HCT116 (cell line): ENCODE results near the gene IKZF3. TPM values are rescaled to one million over a fixed set of nuclear protein-coding genes. Genes with fewer than 3 reads are reported as not detected.

Experiments used
- ATAC-seq: fragments of 200-7000 bp; cut with Tn5 transposase; 2 replicates; pipeline ENCODE4 v1.9.1; 2020; ENCODE audit warnings: mild to moderate bottlenecking, moderate library complexity
- BruUV-seq: library from RNA; stranded (reverse); fragments of 400-500 nt; replicated peaks from 2 replicates; lab custom pipeline; 2021; lab: Mats Ljungman, UMichigan
- CTCF ChIA-PET: fragments of 300-600 bp; sonication (Branson Sonifier 250); formaldehyde crosslinking; loops from one replicate; lab custom pipeline; 2021; ENCODE audit warnings: antibody characterized with exemption; lab: Charles Lee
- POLR2A ChIA-PET: fragments of 300-600, 350-600 bp; sonication (Branson Sonifier 250); formaldehyde crosslinking; loops from one replicate; lab custom pipeline; 2021; ENCODE audit warnings: antibody characterized with exemption; lab: Charles Lee
- RAD21 ChIA-PET, 2 experiments: fragments of 300-600 bp; sonication (Branson Sonifier 250); formaldehyde crosslinking; loops; one replicate each; lab custom pipeline; 2023; ENCODE audit warnings: low total read pairs in 2 of 2; ENCODE audit not compliant: uncharacterized antibody in 2 of 2, unreplicated experiment in 2 of 2, low non-redundant PET in 1 of 2; lab: Charles Lee
- DNase-seq: peaks from one replicate; pipeline ENCODE4 v3.0.0-alpha.2; 2010; ENCODE audit warnings: low read depth, low spot score
- H2AFZ ChIP-seq: fragments of 200-600 bp; shearing (Covaris generic), sonication (generic); 2 replicates; pipeline ENCODE4 v1.6.1; 2017; ENCODE audit warnings: low read depth, mixed run types, mixed read lengths, antibody characterized with exemption, low read length; ENCODE audit not compliant: poor library complexity, severe bottlenecking
- H3K27ac ChIP-seq: 2 replicates; pipeline ENCODE4 v1.5.1; 2012; ENCODE audit warnings: low read depth, low read length
- H3K27me3 ChIP-seq: fragments of 200-600 bp; sonication (generic); 2 replicates; pipeline ENCODE4 v1.6.1; 2016; ENCODE audit warnings: mixed run types, low read length, mixed read lengths; ENCODE audit not compliant: insufficient read depth
- H3K36me3 ChIP-seq, 2 experiments: fragments of 200-500 bp in 1 of 2; fragments of 200-600 bp in 1 of 2; sonication (Bioruptor generic) in 1 of 2; sonication (generic) in 1 of 2; 2 replicates each; pipeline versions ENCODE4 v1.5.1 to v1.6.1; 2014 to 2016; ENCODE audit warnings: low read length in 2 of 2, inconsistent platforms in 1 of 2, mixed read lengths in 1 of 2, mixed run types in 1 of 2; ENCODE audit not compliant: insufficient read depth in 2 of 2, control insufficient read depth in 1 of 2
- H3K4me1 ChIP-seq, 2 experiments: fragments of 200-600 bp in 1 of 2; sonication (generic) in 1 of 2; 2 replicates each; pipeline versions ENCODE4 v1.5.1 to v1.6.1; 2012 to 2017; ENCODE audit warnings: low read length in 2 of 2, inconsistent platforms in 1 of 2, mild to moderate bottlenecking in 1 of 2, mixed read lengths in 1 of 2, mixed run types in 1 of 2, moderate library complexity in 1 of 2; ENCODE audit not compliant: insufficient read depth in 2 of 2, control insufficient read depth in 1 of 2
- H3K4me2 ChIP-seq: fragments of 200-600 bp; sonication (generic); 2 replicates; pipeline ENCODE4 v1.6.1; 2017; ENCODE audit warnings: mixed run types, low read length, mixed read lengths
- H3K4me3 ChIP-seq, 2 experiments: fragments of 200-600 bp in 1 of 2; sonication (generic) in 1 of 2; replicated peaks in 1 of 2; 2 replicates each; pipeline ENCODE4 v1.5.1; 2011 to 2016; ENCODE audit warnings: low read length in 2 of 2, control low read depth in 1 of 2, low read depth in 1 of 2, mild to moderate bottlenecking in 1 of 2, mixed read lengths in 1 of 2, mixed run types in 1 of 2
- H3K79me2 ChIP-seq: fragments of 200-600 bp; sonication (generic); 2 replicates; pipeline ENCODE4 v1.6.1; 2017; ENCODE audit warnings: mild to moderate bottlenecking, mixed run types, low read length, moderate library complexity, mixed read lengths; ENCODE audit not compliant: insufficient read depth
- H3K9ac ChIP-seq: fragments of 200-600 bp; sonication (generic); 2 replicates; pipeline ENCODE4 v1.6.1; 2016; ENCODE audit warnings: low read length, mixed read lengths
- H3K9me2 ChIP-seq: fragments of 200-600 bp; sonication (generic), shearing (Covaris generic); 2 replicates; pipeline ENCODE4 v1.6.1; 2017; ENCODE audit warnings: mixed run types, mild to moderate bottlenecking, moderate library complexity; ENCODE audit not compliant: insufficient read depth
- H3K9me3 ChIP-seq, 2 experiments: fragments of 200-500 bp in 1 of 2; fragments of 200-600 bp in 1 of 2; sonication (Bioruptor generic) in 1 of 2; sonication (generic) in 1 of 2; 2 replicates each; pipeline ENCODE4 v1.6.1; 2014 to 2017; ENCODE audit warnings: low read length in 2 of 2, mixed read lengths in 2 of 2, inconsistent platforms in 1 of 2, low read depth in 1 of 2, mild to moderate bottlenecking in 1 of 2, mixed run types in 1 of 2, moderate library complexity in 1 of 2; ENCODE audit not compliant: control insufficient read depth in 1 of 2, insufficient read depth in 1 of 2
- H4K20me1 ChIP-seq: fragments of 200-600 bp; sonication (generic), shearing (Covaris generic); 2 replicates; pipeline ENCODE4 v1.6.1; 2017; ENCODE audit warnings: mixed run types, mild to moderate bottlenecking, moderate library complexity; ENCODE audit not compliant: insufficient read depth
- CBX3 ChIP-seq: IDR thresholded peaks from 2 replicates; pipeline ENCODE4 v1.6.1; 2012; ENCODE audit warnings: low read depth
- CTCF ChIP-seq, 3 experiments: fragments of 200-600 bp in 1 of 3; sonication (generic) in 1 of 3; IDR thresholded peaks in 2 of 3; conservative IDR thresholded peaks in 1 of 3; 2 replicates each; pipeline ENCODE4 v1.5.1; 2012 to 2017; ENCODE audit warnings: low read depth in 2 of 3, low read length in 2 of 3, antibody characterized with exemption in 1 of 3, borderline replicate concordance in 1 of 3, control low read depth in 1 of 3, mild to moderate bottlenecking in 1 of 3, mixed read lengths in 1 of 3, mixed run types in 1 of 3, moderate library complexity in 1 of 3; ENCODE audit not compliant: insufficient read depth in 1 of 3
- ELF1 ChIP-seq: IDR thresholded peaks from 2 replicates; pipeline ENCODE4 v1.6.1; 2012; ENCODE audit warnings: low read depth, borderline replicate concordance
- EZH2phosphoT487 ChIP-seq: fragments of 200-600 bp; IDR thresholded peaks from 2 replicates; pipeline ENCODE4 v1.6.1; 2018; ENCODE audit warnings: antibody characterized with exemption, borderline replicate concordance
- POLR2A ChIP-seq: IDR thresholded peaks from 2 replicates; pipeline ENCODE4 v1.7.0; 2011; ENCODE audit warnings: borderline replicate concordance; ENCODE audit not compliant: insufficient read depth, insufficient read length; ENCODE audit errors: extremely low read depth
- RAD21 ChIP-seq: IDR thresholded peaks from 2 replicates; pipeline ENCODE4 v1.6.1; 2012; ENCODE audit warnings: low read depth, mild to moderate bottlenecking
- ZBTB33 ChIP-seq: IDR thresholded peaks from 2 replicates; pipeline ENCODE4 v1.6.1; 2011; ENCODE audit warnings: mild to moderate bottlenecking, low read length, moderate library complexity; ENCODE audit not compliant: insufficient replicate concordance; ENCODE audit errors: extremely low read depth
- ZNF274 ChIP-seq: fragments of 200-500 bp; sonication (Bioruptor generic); IDR thresholded peaks from 2 replicates; pipeline ENCODE4 v1.6.1; 2014; ENCODE audit warnings: mild to moderate bottlenecking, low read depth, low read length, inconsistent platforms
- intact Hi-C: fragments of 100-400 bp; cut with micrococcal nuclease; formaldehyde crosslinking; loops from 2 replicates; pipeline ENCODE4 v1.10.0; 2022
- total RNA-seq: library from RNA; stranded (reverse); gene quantifications from one replicate; pipeline ENCODE4 v1.2.1, GENCODE V29; 2021; ENCODE audit not compliant: unreplicated experiment

The IKZF3 gene
- total RNA-seq, 1 experiment from 2014 or later: 0.30 TPM

- Histone ChIP-seq H3K9ac (no peak overlapping the region), H3K9me3 (no peaks in the 10 kb centered on the region), H3K4me1 (peaks cover 6 to 33% of the 10 kb centered on the region in 2 experiments; a peak in 3 of 4 replicates), H3K79me2 (peaks cover 10% of the 10 kb centered on the region; the same call in 1 of the 2 replicates), H3K27me3 (no peaks in the 10 kb centered on the region), H4K20me1 (no peaks in the 10 kb centered on the region), H3K4me3 (no peak overlapping the region), H3K36me3 (peaks cover 3 to 22% of the 10 kb centered on the region in 2 experiments; a peak in 2 of 4 replicates), H3K9me2 (no peaks in the 10 kb centered on the region), H3K27ac (no peak overlapping the region), H3K4me2 (no peak overlapping the region), H2AFZ (no peak overlapping the region)
- POLR2A ChIA-PET: no interaction called here
- RAD21 ChIA-PET: no interaction called here
- TF ChIP-seq ZBTB33 (no peak), POLR2A (no peak), ZNF274 (no peak), CBX3 (no peak), RAD21 (no peak), CTCF (IDR thresholded peaks at IDR 0.05 in 2 of 3, conservative IDR thresholded peaks at IDR 0.05 in 1 of 3; ENCODE audit: borderline replicate concordance in 1 of 3, insufficient read depth in 1 of 3, low read depth in 2 of 3, low read length in 2 of 3) (no peak), ELF1 (no peak), EZH2phosphoT487 (no peak)
- ATAC-seq: no peak
- intact Hi-C loops: no loop called here
- DNase-seq: no peak
- no TSS peak for BruUV-seq
- CTCF ChIA-PET: interaction anchor here (3.3 kb wide), 1 partner anchor 9 kb away, joined by 27 read pairs; no protein-coding TSS in a partner anchor
These were observed 136.6 kb downstream of the IKZF3 start for GRCh38 chr17:39727556-39727955.
